Activated CD8-positive, alpha-beta memory T cell treated with anti-CD3 and anti-CD28 coated beads for 4 hours (primary cell): ENCODE results near the gene PRODH2.

ENCODE experiments used
- DNase-seq, 2 donors: peaks; one replicate each; pipeline ENCODE4 v3.0.0-alpha.2; 2020; ENCODE audit warnings: low read depth in 2 of 2

Gene PRODH2, protein sequence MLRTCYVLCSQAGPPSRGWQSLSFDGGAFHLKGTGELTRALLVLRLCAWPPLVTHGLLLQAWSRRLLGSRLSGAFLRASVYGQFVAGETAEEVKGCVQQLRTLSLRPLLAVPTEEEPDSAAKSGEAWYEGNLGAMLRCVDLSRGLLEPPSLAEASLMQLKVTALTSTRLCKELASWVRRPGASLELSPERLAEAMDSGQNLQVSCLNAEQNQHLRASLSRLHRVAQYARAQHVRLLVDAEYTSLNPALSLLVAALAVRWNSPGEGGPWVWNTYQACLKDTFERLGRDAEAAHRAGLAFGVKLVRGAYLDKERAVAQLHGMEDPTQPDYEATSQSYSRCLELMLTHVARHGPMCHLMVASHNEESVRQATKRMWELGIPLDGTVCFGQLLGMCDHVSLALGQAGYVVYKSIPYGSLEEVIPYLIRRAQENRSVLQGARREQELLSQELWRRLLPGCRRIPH

DNA sequence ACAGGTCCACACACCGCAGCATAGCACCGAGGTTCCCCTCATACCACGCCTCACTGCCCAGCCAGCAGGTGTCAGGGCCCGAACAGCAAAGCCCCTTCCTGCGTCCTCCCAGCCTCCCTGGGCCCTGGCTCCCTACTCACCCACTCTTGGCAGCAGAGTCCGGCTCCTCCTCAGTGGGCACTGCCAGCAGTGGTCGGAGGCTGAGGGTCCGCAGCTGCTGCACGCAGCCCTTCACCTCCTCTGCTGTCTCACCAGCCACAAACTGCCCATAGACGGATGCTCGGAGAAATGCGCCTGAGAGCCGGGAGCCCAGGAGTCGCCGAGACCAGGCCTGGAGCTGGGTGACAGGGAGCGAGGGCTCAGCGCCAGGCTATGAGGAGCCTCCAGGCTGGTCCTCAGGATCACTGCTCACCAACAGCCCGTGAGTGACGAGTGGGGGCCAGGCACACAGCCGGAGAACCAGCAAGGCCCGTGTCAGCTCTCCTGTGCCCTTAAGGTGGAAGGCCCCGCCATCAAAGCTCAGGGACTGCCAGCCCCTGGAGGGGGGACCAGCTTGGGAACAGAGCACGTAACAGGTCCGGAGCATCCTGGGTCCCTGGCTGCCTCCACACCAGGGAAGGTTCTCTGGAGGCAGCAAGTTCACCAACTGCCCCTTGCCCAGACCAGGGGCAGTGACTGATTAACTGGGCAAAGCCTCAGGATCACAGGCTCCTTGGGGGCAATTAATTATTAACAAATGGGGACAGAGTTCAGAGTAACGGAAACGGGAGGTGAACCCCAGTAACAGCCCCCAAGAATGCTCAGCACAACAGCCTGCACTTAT is at the start of gene PRODH2:
Gene PRODH2 (minus strand): TSS at position 626 of the 823 bp plus-strand sequence. CDS start 40 bp downstream, at position 586.
- no peak for DNase-seq

DNA sequence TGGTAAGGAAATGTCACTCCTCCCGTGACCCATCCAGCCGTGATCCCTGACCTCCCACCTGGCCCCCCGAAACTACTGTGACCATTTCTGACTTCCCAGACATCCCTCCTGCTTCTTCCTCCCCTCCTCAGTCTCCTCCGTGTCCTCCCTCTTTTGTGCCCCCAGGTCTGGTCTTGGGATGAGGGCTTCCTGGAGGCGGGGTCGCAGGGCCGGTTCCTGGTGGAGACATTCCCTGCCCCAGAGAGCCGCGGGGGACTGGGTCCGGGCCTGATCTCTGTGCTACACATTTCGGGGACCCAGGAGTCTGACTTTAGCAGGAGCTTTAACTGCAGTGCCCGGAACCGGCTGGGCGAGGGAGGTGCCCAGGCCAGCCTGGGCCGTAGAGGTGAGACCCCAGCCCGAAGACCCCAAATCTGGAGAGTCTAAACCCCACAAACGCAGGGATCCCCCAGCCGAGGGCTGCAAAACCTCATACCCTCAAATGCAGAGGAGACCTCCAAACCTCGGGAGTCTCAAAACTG is 49.1 kb upstream of the PRODH2 start:
- no peak for DNase-seq

GRCh38 chr19:35860818-35861639 is 48.4 kb upstream of the PRODH2 start:
- DNase-seq, result no peak

- DNase-seq, result no peak
Observed at GRCh38 chr19:35860436-35860817, 47.8 kb upstream of the PRODH2 start.

- DNase-seq, result no peak
Observed at GRCh38 chr19:35859414-35859813, 46.8 kb upstream of the PRODH2 start.

DNA sequence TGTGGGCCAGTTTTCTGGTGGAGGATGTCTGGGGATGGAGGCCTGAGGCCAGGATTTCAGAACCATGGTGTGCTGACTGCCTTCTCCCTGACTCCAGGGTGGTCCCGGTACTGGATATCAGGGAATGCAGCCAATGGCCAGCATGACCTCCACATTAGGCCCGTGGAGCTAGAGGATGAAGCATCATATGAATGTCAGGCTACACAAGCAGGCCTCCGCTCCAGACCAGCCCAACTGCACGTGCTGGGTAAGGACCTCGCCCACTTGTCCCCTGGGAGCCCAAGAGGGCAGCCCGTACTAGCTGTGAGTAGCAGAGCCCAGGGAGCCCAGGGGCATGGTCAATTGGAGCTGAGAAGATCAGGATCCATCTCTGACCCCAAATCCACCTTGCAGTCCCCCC is 45.7 kb upstream of the PRODH2 start:
- DNase-seq, result no peak

GRCh38 chr19:35856546-35857149 is 44.0 kb upstream of the PRODH2 start, which contains the start of gene KIRREL2:
KIRREL2 (plus strand) TSS chr19:35856911; CDS start chr19:35857120, 209 bp downstream.
- no peak for DNase-seq

DNA sequence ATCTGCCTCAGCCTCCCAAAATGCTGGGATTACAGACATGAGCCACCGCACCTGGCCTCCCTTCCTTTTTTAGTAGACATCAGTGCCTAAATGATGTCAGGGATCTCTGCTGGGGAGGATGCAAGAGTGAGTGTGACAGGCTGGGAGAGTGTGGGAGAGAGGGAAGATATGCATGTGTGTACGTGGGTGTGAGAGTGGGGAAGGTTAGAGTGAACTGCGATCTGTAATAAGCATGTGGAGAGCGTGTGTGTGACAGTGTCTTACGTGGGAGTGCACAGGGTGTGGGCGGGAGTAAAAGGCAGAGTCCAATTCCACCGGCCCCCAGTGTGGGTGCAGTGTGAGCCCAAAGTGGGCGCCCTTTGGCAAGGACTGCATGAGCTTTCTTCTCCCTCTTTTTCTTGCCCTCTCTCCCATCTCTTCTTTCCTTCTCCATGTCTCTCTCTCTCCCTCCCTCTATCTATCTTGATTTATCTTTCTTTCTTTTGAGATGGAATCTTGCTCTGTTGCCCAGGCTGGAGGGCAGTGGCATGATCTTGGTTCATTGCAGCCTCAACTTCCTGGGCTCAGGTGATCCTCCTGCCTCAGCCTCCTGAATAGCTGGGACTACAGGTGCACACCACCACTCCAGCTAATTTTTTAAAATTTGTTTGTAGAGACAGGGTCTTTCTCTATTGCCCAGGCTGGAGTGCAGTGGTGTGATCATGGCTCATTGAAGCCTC is 40.6 kb upstream of the PRODH2 start:
- DNase-seq, result no peak

DNA sequence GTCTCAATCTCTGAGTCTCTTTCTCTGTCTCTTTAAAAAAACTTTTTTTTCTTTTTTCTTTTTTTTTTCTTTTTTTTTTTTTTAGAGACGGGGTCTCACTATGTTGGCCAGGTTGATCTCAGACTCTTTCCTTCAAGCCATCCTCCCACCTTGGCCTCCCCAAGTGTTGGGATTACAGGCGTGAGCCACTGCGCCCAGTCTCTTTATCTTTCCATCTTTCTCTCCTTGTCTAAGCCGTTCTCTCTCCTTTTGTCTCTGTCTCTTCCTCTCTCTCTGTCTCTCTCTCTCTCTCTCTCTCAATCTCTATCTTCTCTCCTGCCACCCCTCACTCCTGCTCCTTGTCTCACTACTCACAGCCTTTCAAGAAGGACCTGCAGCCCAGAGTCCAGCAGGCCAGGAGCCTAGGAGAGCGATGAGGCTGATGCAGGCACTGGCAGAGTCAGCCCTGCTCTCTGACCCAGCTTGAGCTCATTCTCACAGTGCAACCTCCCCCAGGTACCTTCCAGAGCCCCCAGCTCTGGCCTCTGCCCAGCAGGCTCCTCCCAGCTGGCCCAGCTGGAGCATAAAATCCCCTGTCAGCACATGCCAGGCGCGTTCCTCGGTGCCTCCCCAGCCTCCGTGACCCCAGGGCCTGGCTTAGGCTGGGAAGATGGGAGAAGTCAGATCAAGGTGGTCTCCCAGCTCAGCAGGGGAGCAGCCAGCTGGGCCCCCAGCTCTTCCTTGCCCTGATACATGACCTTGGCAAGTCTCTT is 39.6 kb upstream of the PRODH2 start, which contains the start of gene NPHS1:
Gene NPHS1 (minus strand): TSS at position 476 of the 752 bp plus-strand sequence. CDS start 667 bp downstream, outside the sequence.
- DNase-seq, result no peak

DNA sequence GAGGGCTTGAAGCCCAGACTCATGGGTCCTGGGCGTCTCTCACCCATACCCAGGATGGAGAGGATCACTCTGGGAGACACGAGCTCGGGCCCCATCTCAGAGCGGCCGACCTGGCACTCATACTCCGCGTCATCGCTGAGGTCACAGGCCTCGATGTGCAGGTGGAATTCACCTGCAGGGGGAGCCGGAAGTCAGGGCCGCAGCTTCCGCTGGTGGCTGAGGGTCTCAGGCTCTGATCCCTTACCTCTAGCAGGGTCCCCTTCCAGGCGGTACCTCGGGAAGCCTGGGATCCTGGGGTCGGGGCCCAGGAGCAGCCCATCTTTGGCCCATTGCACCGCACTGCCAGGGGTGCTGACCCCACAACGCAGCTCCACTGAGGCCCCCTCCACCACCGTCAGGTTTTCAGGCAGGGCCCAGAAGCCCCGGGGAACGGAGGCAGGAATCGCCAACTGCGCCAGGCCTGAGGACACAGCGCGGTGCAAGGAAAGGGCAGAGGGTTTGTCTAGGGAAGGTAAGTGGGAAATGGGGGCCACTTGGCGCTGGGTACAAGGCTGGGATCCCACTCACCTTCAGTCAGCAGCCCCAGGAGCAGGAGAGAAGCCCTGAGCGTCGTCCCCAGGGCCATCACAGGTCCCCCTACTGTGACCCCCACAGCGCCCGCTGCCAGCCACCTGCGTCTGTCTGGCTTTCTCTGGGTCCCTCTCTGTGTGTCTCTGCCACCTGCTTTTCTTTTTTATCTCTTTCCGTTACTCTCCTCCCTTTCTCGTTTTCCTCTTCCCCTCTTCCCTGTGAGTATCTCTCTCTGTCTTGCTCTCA is 38.8 kb upstream of the PRODH2 start:
- DNase-seq, result no peak

DNA sequence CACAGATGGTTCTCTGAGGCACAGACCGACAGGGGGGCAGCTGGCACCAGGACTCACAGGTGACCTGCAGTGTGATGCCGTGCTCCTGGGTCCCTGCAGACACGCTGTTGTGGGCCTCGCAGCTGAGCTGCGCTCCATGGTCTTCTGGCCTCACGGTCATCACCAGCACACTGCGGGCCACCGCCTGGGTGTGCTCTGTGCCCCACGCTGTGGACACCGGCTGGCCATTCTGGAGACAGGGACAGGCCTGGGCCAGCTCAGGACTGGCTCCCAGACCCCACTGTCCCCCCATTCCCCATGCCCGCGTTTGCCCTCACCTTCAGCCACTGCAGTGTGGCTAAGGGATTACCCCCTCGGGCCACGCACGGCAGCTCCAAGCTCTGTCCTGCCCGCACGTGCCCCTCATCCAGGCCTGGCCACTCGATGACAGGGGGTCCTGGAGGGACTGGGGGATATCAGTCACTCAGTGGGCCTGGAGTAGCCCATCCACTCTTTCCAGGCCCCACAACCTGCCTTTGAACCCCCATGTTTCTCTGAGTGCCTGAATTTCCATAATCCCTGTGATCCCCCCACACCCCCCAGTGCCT is 36.4 kb upstream of the PRODH2 start:
- no peak for DNase-seq

GRCh38 chr19:35848486-35848885 is 35.8 kb upstream of the PRODH2 start:
- no peak for DNase-seq

DNA sequence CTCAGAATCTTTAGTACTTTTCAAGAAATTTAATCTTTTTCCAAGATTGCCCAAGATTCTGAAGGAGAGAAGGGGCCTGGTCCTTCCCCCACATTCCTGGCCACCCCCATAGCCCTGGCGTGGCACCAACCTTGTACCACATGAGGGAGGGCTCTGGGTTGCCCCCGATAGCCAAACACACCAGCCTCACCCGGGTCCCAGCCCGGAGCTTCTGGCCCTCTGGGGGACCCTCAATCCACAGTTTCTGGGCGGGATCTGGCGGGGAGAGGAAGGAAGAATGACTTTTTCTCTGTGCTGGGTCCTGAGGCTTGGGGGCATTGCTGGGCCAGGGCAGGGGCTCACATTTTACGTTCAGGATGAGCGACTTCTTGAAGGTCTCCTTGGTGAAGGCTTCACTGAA is 35.3 kb upstream of the PRODH2 start:
- no peak for DNase-seq

GRCh38 chr19:35846038-35846668 is 33.5 kb upstream of the PRODH2 start:
- DNase-seq, result no peak

DNA sequence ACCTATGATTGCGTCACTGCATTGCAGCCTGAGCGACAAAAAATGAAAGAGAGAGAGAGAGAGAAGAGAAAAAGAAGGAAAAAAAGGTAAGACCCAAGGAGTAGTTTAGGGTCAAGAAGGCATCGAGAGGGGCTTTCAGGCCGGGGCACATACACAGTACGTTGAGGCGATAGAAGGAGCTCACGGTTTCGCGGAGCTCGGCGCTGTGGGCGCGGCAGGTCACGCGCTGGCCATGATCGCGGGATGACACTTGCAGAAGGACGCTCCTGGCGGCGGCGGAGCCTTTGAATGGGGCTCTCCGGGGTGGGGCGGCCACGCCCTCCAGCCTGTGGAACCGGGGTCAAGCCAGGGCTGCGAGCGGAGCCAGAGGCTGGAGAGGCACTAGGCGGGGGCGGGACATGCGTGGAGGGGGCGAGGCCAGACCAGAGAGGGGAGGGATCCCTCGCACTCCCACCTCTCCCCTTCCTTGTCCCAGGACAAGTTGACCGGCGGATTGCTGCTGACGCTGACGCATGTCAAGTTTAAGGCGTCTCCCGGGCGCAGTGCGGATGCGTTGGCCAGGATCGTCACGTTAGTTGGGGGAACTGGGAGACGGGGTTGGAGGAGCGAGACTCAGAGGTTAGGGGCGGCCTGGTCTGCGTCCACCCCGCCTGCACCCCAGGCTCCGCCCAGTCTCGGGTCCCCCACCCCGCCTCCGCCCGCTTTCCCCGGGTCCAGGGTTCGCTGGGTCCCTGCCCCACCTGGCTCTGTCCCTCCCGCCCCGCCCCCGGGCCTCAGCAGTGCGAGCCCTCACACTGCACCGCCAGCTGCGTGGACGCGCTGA is 32.8 kb upstream of the PRODH2 start:
- DNase-seq, result no peak

- no peak for DNase-seq
Observed at GRCh38 chr19:35844482-35845214, 32.0 kb upstream of the PRODH2 start.
